ENCODE measurements around the gene RNF217.

The RNF217 gene

GRCh38 chr6:124947971-124948451 is 14.2 kb upstream of the RNF217 start:
- no peaks in the 10 kb centered on the region for H3K36me3 ChIP-seq (ENCODE audit: control insufficient read depth, insufficient read depth, low read length)
- H3K9ac ChIP-seq (ENCODE audit: low read depth, low read length), result no peak overlapping the region
- no peak overlapping the region for H3K27ac ChIP-seq (ENCODE audit: low read depth, low read length)
- H3K9me3 ChIP-seq (ENCODE audit: control insufficient read depth, insufficient read depth, low read length), result no peaks in the 10 kb centered on the region
- H3K27me3 ChIP-seq (ENCODE audit: control insufficient read depth, insufficient read depth, low read length), result no peaks in the 10 kb centered on the region
- peaks cover 7% of the 10 kb centered on the region; the same call in 1 of the 2 replicates for H3K4me1 ChIP-seq (ENCODE audit: control insufficient read depth, insufficient read depth, low read length)
- H3K4me3 ChIP-seq (ENCODE audit: low read depth, low read length), result no peak overlapping the region

GRCh38 chr6:124949706-124950105 is 12.5 kb upstream of the RNF217 start:
- Histone ChIP-seq H3K36me3 (ENCODE audit: control insufficient read depth, insufficient read depth, low read length) (no peaks in the 10 kb centered on the region), H3K9ac (ENCODE audit: low read depth, low read length) (no peak overlapping the region), H3K27ac (ENCODE audit: low read depth, low read length) (no peak overlapping the region), H3K4me3 (ENCODE audit: low read depth, low read length) (no peak overlapping the region), H3K9me3 (ENCODE audit: control insufficient read depth, insufficient read depth, low read length) (no peaks in the 10 kb centered on the region), H3K4me1 (ENCODE audit: control insufficient read depth, insufficient read depth, low read length) (peaks cover 7% of the 10 kb centered on the region; the same call in 1 of the 2 replicates), H3K27me3 (ENCODE audit: control insufficient read depth, insufficient read depth, low read length) (no peaks in the 10 kb centered on the region)

- Histone ChIP-seq H3K4me3 (ENCODE audit: low read depth, low read length) (no peak overlapping the region), H3K9me3 (ENCODE audit: control insufficient read depth, insufficient read depth, low read length) (no peaks in the 10 kb centered on the region), H3K36me3 (ENCODE audit: control insufficient read depth, insufficient read depth, low read length) (no peaks in the 10 kb centered on the region), H3K27ac (ENCODE audit: low read depth, low read length) (no peak overlapping the region), H3K27me3 (ENCODE audit: control insufficient read depth, insufficient read depth, low read length) (no peaks in the 10 kb centered on the region), H3K4me1 (ENCODE audit: control insufficient read depth, insufficient read depth, low read length) (peaks cover 7% of the 10 kb centered on the region; the same call in 1 of the 2 replicates), H3K9ac (ENCODE audit: low read depth, low read length) (no peak overlapping the region)
Observed at GRCh38 chr6:124953808-124954207, 8.4 kb upstream of the RNF217 start.

GRCh38 chr6:124955108-124955856 is 7.0 kb upstream of the RNF217 start:
- H3K27me3 ChIP-seq (ENCODE audit: control insufficient read depth, insufficient read depth, low read length), result no peaks in the 10 kb centered on the region
- no peaks in the 10 kb centered on the region for H3K36me3 ChIP-seq (ENCODE audit: control insufficient read depth, insufficient read depth, low read length)
- no peak overlapping the region for H3K9ac ChIP-seq (ENCODE audit: low read depth, low read length)
- H3K4me3 ChIP-seq (ENCODE audit: low read depth, low read length), result no peak overlapping the region
- H3K4me1 ChIP-seq (ENCODE audit: control insufficient read depth, insufficient read depth, low read length), result no peaks in the 10 kb centered on the region
- no peak overlapping the region for H3K27ac ChIP-seq (ENCODE audit: low read depth, low read length)
- H3K9me3 ChIP-seq (ENCODE audit: control insufficient read depth, insufficient read depth, low read length), result no peaks in the 10 kb centered on the region

- no peak overlapping the region for H3K4me3 ChIP-seq (ENCODE audit: low read depth, low read length)
- H3K36me3 ChIP-seq (ENCODE audit: control insufficient read depth, insufficient read depth, low read length), result no peaks in the 10 kb centered on the region
- no peaks in the 10 kb centered on the region for H3K9me3 ChIP-seq (ENCODE audit: control insufficient read depth, insufficient read depth, low read length)
- no peak overlapping the region for H3K27ac ChIP-seq (ENCODE audit: low read depth, low read length)
- H3K27me3 ChIP-seq (ENCODE audit: control insufficient read depth, insufficient read depth, low read length), result peaks cover 4% of the 10 kb centered on the region; the same call in 1 of the 2 replicates
- H3K9ac ChIP-seq (ENCODE audit: low read depth, low read length), result no peak overlapping the region
- 0 out of 2 replicates have a peak, but pooled peaks cover under 1% of the 10 kb centered on the region for H3K4me1 ChIP-seq (ENCODE audit: control insufficient read depth, insufficient read depth, low read length)
Observed at GRCh38 chr6:124956018-124956417, 6.2 kb upstream of the RNF217 start.

GRCh38 chr6:124958149-124958548 is 4.1 kb upstream of the RNF217 start:
- Histone ChIP-seq H3K9ac (ENCODE audit: low read depth, low read length) (no peak overlapping the region), H3K4me3 (ENCODE audit: low read depth, low read length) (no peak overlapping the region), H3K9me3 (ENCODE audit: control insufficient read depth, insufficient read depth, low read length) (no peaks in the 10 kb centered on the region), H3K27ac (ENCODE audit: low read depth, low read length) (no peak overlapping the region), H3K27me3 (ENCODE audit: control insufficient read depth, insufficient read depth, low read length) (peaks cover 9% of the 10 kb centered on the region), H3K4me1 (ENCODE audit: control insufficient read depth, insufficient read depth, low read length) (peaks cover 6% of the 10 kb centered on the region; the same call in 1 of the 2 replicates), H3K36me3 (ENCODE audit: control insufficient read depth, insufficient read depth, low read length) (no peaks in the 10 kb centered on the region)

- peaks cover 9% of the 10 kb centered on the region for H3K4me1 ChIP-seq (ENCODE audit: control insufficient read depth, insufficient read depth, low read length)
- no peak overlapping the region for H3K9ac ChIP-seq (ENCODE audit: low read depth, low read length)
- no peaks in the 10 kb centered on the region for H3K9me3 ChIP-seq (ENCODE audit: control insufficient read depth, insufficient read depth, low read length)
- H3K36me3 ChIP-seq (ENCODE audit: control insufficient read depth, insufficient read depth, low read length), result no peaks in the 10 kb centered on the region
- H3K27me3 ChIP-seq (ENCODE audit: control insufficient read depth, insufficient read depth, low read length), result peaks cover 9% of the 10 kb centered on the region
- no peak overlapping the region for H3K27ac ChIP-seq (ENCODE audit: low read depth, low read length)
- H3K4me3 ChIP-seq (ENCODE audit: low read depth, low read length), result no peak overlapping the region
Observed at GRCh38 chr6:124958759-124959354, 3.4 kb upstream of the RNF217 start.

- peaks cover 19% of the 10 kb centered on the region for H3K4me1 ChIP-seq (ENCODE audit: control insufficient read depth, insufficient read depth, low read length)
- H3K27ac ChIP-seq (ENCODE audit: low read depth, low read length), result no peak overlapping the region
- peaks cover 9% of the 10 kb centered on the region for H3K27me3 ChIP-seq (ENCODE audit: control insufficient read depth, insufficient read depth, low read length)
- H3K9ac ChIP-seq (ENCODE audit: low read depth, low read length), result no peak overlapping the region
- no peaks in the 10 kb centered on the region for H3K36me3 ChIP-seq (ENCODE audit: control insufficient read depth, insufficient read depth, low read length)
- H3K9me3 ChIP-seq (ENCODE audit: control insufficient read depth, insufficient read depth, low read length), result no peaks in the 10 kb centered on the region
- H3K4me3 ChIP-seq (ENCODE audit: low read depth, low read length), result peak overlapping the region; percentile 81
Observed at GRCh38 chr6:124960757-124961463, 1.3 kb upstream of the RNF217 start.

GRCh38 chr6:124961464-124961776 is 817 bp upstream of the RNF217 start:
- Histone ChIP-seq H3K27me3 (ENCODE audit: control insufficient read depth, insufficient read depth, low read length) (peaks cover 9% of the 10 kb centered on the region), H3K9ac (ENCODE audit: low read depth, low read length) (peak overlapping the region; percentile 48; the same call in 1 of the 2 replicates), H3K4me3 (ENCODE audit: low read depth, low read length) (peak overlapping the region; percentile 81), H3K27ac (ENCODE audit: low read depth, low read length) (no peak overlapping the region), H3K9me3 (ENCODE audit: control insufficient read depth, insufficient read depth, low read length) (no peaks in the 10 kb centered on the region), H3K4me1 (ENCODE audit: control insufficient read depth, insufficient read depth, low read length) (peaks cover 19% of the 10 kb centered on the region), H3K36me3 (ENCODE audit: control insufficient read depth, insufficient read depth, low read length) (no peaks in the 10 kb centered on the region)

- no peaks in the 10 kb centered on the region for H3K36me3 ChIP-seq (ENCODE audit: control insufficient read depth, insufficient read depth, low read length)
- peak overlapping the region; percentile 48 for H3K9ac ChIP-seq (ENCODE audit: low read depth, low read length)
- H3K4me1 ChIP-seq (ENCODE audit: control insufficient read depth, insufficient read depth, low read length), result peaks cover 19% of the 10 kb centered on the region
- no peak overlapping the region for H3K27ac ChIP-seq (ENCODE audit: low read depth, low read length)
- no peaks in the 10 kb centered on the region for H3K9me3 ChIP-seq (ENCODE audit: control insufficient read depth, insufficient read depth, low read length)
- H3K27me3 ChIP-seq (ENCODE audit: control insufficient read depth, insufficient read depth, low read length), result peaks cover 9% of the 10 kb centered on the region
- peak overlapping the region; percentile 81 for H3K4me3 ChIP-seq (ENCODE audit: low read depth, low read length)
Observed at GRCh38 chr6:124962639-124963415, 590 bp downstream of the RNF217 start.
